Stimulated activated effector memory CD8-positive, alpha-beta T cell treated with anti-CD3 and anti-CD28 coated beads, Interleukin-12 subunit alpha, Interleukin-12 subunit beta, amount 100 ng/mL, for 72 hours (primary cell): ENCODE data around the gene TMEM204.

Source experiments
- ATAC-seq: fragments of 150-1000 bp; cut with Tn5 transposase; 2 replicates; pipeline ENCODE4 v1.10.0; 2021
- DNase-seq, 2 donors: peaks; one replicate each; pipeline ENCODE4 v3.0.0; 2021 to 2022; ENCODE audit warnings: low spot score in 2 of 2
- H3K27ac Mint-ChIP-seq: one replicate; pipeline ENCODE4 v1.8.0; 2022; ENCODE audit warnings: mild to moderate bottlenecking, mixed read lengths
- H3K36me3 Mint-ChIP-seq: one replicate; pipeline ENCODE4 v1.8.0; 2022; ENCODE audit warnings: mild to moderate bottlenecking, mixed read lengths
- H3K4me1 Mint-ChIP-seq: one replicate; pipeline ENCODE4 v1.8.0; 2022; ENCODE audit warnings: mixed read lengths
- H3K4me3 Mint-ChIP-seq: one replicate; pipeline ENCODE4 v1.8.0; 2022; ENCODE audit warnings: mild to moderate bottlenecking, mixed read lengths
- H3K9me3 Mint-ChIP-seq: one replicate; pipeline ENCODE4 v1.8.0; 2022; ENCODE audit warnings: mixed read lengths

TMEM204 gene

DNA sequence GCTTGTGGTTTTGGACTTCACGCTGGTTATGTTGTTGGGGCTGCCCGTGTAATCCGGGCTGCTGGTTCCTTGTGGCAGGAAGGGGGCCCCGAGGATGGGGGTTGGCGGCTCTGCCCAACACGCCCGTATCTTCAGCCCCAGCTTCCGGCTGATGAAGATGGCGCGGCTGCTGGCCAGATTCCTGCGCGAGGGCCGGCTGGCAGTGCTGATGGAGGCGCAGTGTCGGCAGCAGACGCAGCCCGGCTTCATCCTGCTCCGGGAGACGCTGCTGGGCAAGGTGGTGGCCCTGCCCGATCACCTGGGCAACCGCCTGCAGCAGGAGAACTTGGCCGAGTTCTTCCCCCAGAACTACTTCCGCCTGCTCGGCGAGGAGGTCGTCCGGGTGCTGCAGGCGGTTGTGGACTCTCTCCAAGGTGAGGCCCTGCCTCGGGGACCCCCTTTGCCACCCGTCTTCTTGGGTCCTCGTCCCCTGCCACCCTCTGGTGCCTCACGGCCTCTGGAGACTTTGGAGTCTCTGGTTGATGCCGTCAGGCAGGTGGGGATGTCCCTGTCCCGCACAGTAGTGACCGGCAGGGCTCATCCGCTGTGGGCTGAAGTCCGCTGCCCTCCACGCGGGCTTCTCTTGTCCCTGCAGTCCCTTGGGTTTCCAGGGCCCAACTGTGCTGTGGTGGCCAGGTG is 38.1 kb upstream of the TMEM204 start:
- ATAC-seq (no peak), DNase-seq (no peak)
- Mint-ChIP-seq H3K4me1 (peaks cover 18% of the 10 kb centered on the region), H3K36me3 (peaks cover 48% of the 10 kb centered on the region), H3K4me3 (peak overlapping the region; percentile 29), H3K27ac (no peak overlapping the region), H3K9me3 (no peaks in the 10 kb centered on the region)

DNA sequence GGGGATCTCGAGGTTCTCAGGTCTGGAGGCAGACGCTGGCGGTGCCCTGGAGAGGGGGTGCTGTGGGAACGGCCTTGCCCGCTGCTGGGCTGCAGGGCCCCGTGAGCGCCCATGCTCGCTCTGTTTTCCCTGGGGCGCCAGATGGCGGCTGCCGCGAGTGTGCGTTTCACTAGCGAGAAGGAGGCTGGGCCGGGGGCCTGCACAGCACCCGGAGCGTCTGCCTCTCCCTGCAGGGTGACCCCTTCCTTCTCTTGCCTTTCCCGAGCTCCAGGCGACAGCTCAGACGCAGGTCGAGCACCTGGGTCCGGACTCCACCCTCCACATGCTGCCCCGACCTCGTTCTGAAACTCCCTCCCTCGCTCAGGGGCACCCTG is 37.6 kb upstream of the TMEM204 start:
- Mint-ChIP-seq H3K27ac (no peak overlapping the region), H3K9me3 (no peaks in the 10 kb centered on the region), H3K4me3 (peak overlapping the region; percentile 29), H3K36me3 (peaks cover 48% of the 10 kb centered on the region), H3K4me1 (peaks cover 18% of the 10 kb centered on the region)
- ATAC-seq: no peak
- no peak for DNase-seq

GRCh38 chr16:1496464-1496863 is 37.0 kb upstream of the TMEM204 start:
- ATAC-seq (no peak), DNase-seq (no peak)
- Mint-ChIP-seq H3K36me3 (peaks cover 51% of the 10 kb centered on the region), H3K4me3 (no peak overlapping the region), H3K9me3 (no peaks in the 10 kb centered on the region), H3K4me1 (peaks cover 18% of the 10 kb centered on the region), H3K27ac (no peak overlapping the region)

- no peak overlapping the region for H3K27ac Mint-ChIP-seq
- no peaks in the 10 kb centered on the region for H3K9me3 Mint-ChIP-seq
- H3K4me3 Mint-ChIP-seq: no peak overlapping the region
- ATAC-seq: no peak
- DNase-seq: no peak
- H3K36me3 Mint-ChIP-seq: peaks cover 57% of the 10 kb centered on the region
- peaks cover 18% of the 10 kb centered on the region for H3K4me1 Mint-ChIP-seq
These were observed 36.4 kb upstream of the TMEM204 start for GRCh38 chr16:1497014-1497598.

DNA sequence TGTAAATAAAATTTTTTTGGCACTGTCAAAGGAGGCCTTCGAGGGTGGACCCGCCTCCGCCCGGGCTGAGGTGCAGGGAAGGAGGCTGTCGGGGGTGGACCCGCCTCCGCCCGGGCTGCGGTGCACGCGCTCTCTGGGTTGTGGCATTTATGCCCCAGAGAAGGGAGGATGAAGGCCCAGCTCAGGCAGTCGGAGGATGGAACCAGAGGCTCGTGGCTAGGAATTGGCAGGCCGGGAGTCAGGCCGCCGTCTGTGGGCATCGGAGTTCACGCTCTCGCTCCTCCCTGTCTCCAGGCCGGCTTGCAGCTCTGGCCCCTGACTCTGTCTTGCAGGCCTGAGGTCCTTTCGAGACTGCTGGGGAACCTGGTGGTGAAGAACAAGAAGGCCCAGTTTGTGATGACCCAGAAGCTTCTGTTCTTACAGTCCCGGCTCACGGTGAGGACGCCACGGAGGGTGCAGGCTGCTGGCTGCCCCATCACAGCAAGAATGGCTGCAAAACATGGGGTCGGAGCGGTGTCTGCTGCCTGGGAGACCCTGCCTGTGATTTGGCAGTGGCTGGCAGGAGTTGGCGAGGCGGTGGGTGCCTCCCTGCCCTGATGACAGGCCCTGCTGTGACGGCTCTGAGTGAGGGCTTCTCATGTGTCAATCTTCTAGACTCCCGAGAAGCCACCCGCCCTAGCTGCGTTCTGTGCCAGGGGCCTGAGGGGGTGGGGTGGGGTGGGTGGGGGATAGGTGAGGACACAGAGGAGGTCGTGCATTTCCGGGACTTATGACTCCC is 34.4 kb upstream of the TMEM204 start:
- Mint-ChIP-seq H3K36me3 (peaks cover 50% of the 10 kb centered on the region), H3K27ac (no peak overlapping the region), H3K4me3 (no peak overlapping the region), H3K9me3 (no peaks in the 10 kb centered on the region), H3K4me1 (peaks cover 5% of the 10 kb centered on the region)
- ATAC-seq (no peak), DNase-seq (no peak)

GRCh38 chr16:1499756-1500464 is 33.6 kb upstream of the TMEM204 start:
- no peak overlapping the region for H3K27ac Mint-ChIP-seq
- H3K4me3 Mint-ChIP-seq: no peak overlapping the region
- ATAC-seq: no peak
- no peak for DNase-seq
- no peaks in the 10 kb centered on the region for H3K4me1 Mint-ChIP-seq
- H3K9me3 Mint-ChIP-seq: no peaks in the 10 kb centered on the region
- peaks cover 47% of the 10 kb centered on the region for H3K36me3 Mint-ChIP-seq

DNA sequence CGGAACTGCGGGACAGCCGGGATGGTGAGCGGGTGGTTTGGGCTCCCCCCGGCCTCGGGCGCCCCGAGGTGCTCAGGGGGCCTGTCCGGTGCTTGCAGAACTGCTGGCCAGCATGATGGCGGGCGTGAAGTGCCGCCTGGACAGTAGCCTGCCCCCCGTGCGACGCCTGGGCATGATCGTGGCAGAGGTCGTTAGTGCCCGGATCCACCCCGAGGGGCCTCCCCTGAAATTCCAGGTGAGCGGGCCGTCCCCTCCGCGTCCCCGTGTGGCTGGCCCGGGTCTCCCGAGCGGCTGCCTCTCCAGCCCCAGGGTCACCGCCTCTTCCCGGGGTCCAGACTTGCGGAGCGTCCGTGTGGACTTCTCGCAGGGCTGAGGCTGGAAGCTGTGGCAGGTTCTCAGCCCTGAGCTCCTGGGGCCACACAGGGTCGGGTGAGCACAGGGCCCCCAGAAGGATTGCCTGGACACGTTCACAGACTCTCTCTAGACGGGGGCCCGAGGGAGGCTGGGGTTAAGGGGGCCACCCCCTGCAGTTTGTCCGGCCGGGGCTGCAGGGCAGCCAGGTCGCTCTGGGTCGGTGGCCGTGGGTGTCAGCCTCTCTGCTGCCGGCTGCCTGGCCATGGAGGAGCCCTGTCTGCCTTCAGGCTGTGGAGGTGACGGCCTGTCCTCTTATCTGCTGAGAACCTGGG is 32.9 kb upstream of the TMEM204 start:
- Mint-ChIP-seq H3K36me3 (peaks cover 42% of the 10 kb centered on the region), H3K4me3 (no peak overlapping the region)
- DNase-seq: no peak

GRCh38 chr16:1501630-1502029 is 31.8 kb upstream of the TMEM204 start:
- H3K9me3 Mint-ChIP-seq: no peaks in the 10 kb centered on the region
- no peak for ATAC-seq
- no peak for DNase-seq

More for the DNA sequence above, 32.9 kb upstream of the TMEM204 start:
- no peak for ATAC-seq
- Mint-ChIP-seq H3K4me1 (no peaks in the 10 kb centered on the region), H3K27ac (no peak overlapping the region), H3K9me3 (no peaks in the 10 kb centered on the region)

GRCh38 chr16:1502092-1503004 is 31.1 kb upstream of the TMEM204 start:
- H3K9me3 Mint-ChIP-seq: no peaks in the 10 kb centered on the region
- no peak overlapping the region for H3K4me3 Mint-ChIP-seq
- no peak for DNase-seq
- peaks cover 33% of the 10 kb centered on the region for H3K36me3 Mint-ChIP-seq
- ATAC-seq: no peak
- no peak overlapping the region for H3K27ac Mint-ChIP-seq
- no peaks in the 10 kb centered on the region for H3K4me1 Mint-ChIP-seq

More at GRCh38 chr16:1501630-1502029, 31.8 kb upstream of the TMEM204 start:
- Mint-ChIP-seq H3K4me1 (no peaks in the 10 kb centered on the region), H3K36me3 (peaks cover 36% of the 10 kb centered on the region), H3K4me3 (no peak overlapping the region), H3K27ac (no peak overlapping the region)

DNA sequence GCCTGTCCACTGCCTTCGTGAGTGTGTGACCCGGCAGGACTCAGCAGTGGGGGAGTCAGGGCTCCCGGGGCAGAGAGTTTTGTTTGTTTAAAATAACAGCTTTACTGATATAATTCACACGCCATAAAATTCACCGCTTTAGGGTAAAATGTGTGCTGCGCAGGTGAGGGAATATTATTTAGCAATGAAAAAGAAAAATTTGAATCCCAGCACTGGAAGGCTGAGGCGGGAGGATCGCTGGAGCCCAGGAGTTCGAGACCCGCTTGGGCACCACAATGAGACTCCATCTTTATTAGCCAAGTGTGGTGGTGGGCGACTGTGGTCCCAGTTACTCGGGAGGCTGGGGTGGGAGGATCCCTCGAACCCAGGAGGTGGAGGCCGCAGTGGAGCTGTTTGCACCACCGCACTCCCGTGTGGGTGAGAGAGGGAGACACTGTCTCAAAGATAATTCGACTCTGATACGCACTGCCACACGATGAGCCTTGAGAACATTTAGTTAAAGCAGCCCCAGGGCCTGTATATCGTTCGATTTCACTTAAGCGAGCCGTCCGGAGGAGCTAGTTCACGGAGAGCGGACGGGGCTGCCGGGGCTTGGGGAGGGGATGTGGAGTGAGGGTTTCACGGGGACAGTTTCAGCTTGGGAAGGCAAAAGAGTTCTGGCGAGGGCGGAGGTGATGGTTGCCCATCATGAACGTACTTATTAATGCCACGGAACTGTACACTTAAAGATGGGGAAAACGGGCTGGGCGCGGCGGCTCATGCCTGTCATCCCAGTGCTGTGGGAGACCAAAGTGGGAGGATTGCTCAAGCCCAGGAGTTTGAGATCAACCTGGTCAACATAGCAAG is 30.1 kb upstream of the TMEM204 start:
- no peak overlapping the region for H3K27ac Mint-ChIP-seq
- H3K4me3 Mint-ChIP-seq: no peak overlapping the region
- H3K4me1 Mint-ChIP-seq: no peaks in the 10 kb centered on the region
- DNase-seq (no peak), ATAC-seq (no peak)
- no peaks in the 10 kb centered on the region for H3K9me3 Mint-ChIP-seq
- peaks cover 27% of the 10 kb centered on the region for H3K36me3 Mint-ChIP-seq

DNA sequence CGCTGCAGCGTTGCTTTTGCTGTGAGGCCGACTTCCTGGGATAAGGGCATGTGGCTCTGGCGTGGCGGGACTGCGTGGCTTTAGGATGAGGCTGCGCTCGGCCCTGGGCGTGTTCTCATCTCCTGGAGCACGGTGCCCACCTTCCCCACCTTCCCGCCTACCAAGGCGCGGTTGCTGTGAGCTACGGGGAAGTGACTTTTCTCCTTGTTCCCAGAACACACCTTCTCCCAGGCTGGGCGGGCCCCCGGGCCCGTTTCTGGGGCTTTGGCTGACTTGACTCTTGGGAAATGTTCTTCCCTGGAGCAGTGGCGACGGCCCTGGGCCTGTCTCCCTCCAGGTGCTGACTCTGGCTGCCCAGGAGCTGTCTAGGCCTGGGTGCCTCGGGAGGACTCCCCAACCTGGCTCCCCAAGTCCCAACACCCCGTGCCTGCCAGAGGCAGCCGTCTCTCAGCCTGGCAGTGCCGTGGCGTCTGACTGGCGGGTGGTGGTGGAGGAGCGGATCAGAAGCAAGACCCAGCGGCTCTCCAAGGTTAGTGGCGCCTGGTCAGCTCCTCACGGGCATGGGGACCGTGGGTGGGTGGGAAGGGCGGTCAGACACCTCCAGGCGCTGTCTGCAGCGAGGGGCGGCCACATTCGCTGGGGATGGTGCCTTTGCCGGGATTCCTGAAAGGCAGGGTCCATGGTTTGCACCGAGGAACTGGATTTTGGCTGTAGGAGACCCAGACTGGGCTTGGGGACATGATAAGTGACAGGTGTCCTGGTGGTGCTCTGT is 28.2 kb upstream of the TMEM204 start:
- peaks cover 24% of the 10 kb centered on the region for H3K36me3 Mint-ChIP-seq
- no peak overlapping the region for H3K27ac Mint-ChIP-seq
- H3K4me3 Mint-ChIP-seq: no peak overlapping the region
- no peaks in the 10 kb centered on the region for H3K9me3 Mint-ChIP-seq
- DNase-seq: no peak
- ATAC-seq: no peak
- no peaks in the 10 kb centered on the region for H3K4me1 Mint-ChIP-seq

DNA sequence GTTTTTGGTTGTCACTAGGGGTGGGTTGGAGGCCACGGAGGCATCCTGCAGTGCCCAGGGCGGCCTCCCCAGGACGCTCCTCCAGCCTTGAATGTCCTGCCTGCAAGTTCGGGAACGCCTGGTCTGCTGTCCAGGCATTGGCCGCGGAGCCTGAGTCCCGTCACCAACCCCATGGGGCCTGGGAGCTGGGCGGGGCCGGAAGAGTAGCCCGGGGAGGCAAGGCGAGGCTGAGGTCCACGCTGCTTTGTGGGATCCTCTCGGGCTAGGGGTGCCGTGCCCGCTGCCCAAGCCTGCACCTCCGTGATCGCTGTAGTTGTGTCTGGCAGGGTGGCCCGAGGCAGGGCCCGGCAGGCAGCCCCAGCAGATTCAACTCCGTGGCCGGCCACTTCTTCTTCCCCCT is 27.6 kb upstream of the TMEM204 start:
- peaks cover 28% of the 10 kb centered on the region for H3K36me3 Mint-ChIP-seq
- no peaks in the 10 kb centered on the region for H3K9me3 Mint-ChIP-seq

More for the DNA sequence above, 27.6 kb upstream of the TMEM204 start:
- no peak for DNase-seq
- no peak for ATAC-seq
- Mint-ChIP-seq H3K4me1 (no peaks in the 10 kb centered on the region), H3K4me3 (no peak overlapping the region), H3K27ac (no peak overlapping the region)
